ENCODE data around the gene LZTR1. TPM values are rescaled to one million over a fixed set of nuclear protein-coding genes. Genes with fewer than 3 reads are reported as not detected.
"Not testable (repeated sequence)": the region's sequence is repeated elsewhere in the genome, so short reads cannot be mapped to it uniquely, and the experiment has no call there.

LZTR1 gene
- total RNA-seq, 1 experiment from 2014 or later = 54.3 TPM

- Histone ChIP-seq H3K27me3 (replicated peaks; ENCODE audit: insufficient read depth, low read depth, low read length, poor library complexity) (no peaks in the 10 kb centered on the region), H3K4me1 (ENCODE audit: insufficient read depth, low read length, poor library complexity, severe bottlenecking) (peaks cover 11% of the 10 kb centered on the region), H3K27ac (ENCODE audit: low read depth, low read length, poor library complexity, severe bottlenecking) (no peak overlapping the region), H3K4me3 (ENCODE audit: low read depth, low read length, poor library complexity, severe bottlenecking) (no peak overlapping the region), H3K36me3 (ENCODE audit: insufficient read depth, low read length, poor library complexity, severe bottlenecking) (peaks cover 31% of the 10 kb centered on the region), H3K9me3 (ENCODE audit: low read depth, low read length, poor library complexity, severe bottlenecking) (no peaks in the 10 kb centered on the region)
- no peak for TF ChIP-seq CTCF (conservative IDR thresholded peaks at IDR 0.05; ENCODE audit: low read depth, low read length)
- ChIA-PET POLR2A (ENCODE audit: low non-redundant PET) (interaction anchor here (0.6 kb wide), 1 partner anchor 8 kb away, joined by 4 read pairs; no protein-coding TSS in a partner anchor), CTCF (interaction anchor here (0.6 kb wide), 1 partner anchor 134 kb away, joined by 3 read pairs; no protein-coding TSS in a partner anchor)
- DNase-seq (ENCODE audit: low spot score) = no peak
- intact Hi-C loops (cut with micrococcal nuclease; ENCODE audit: unreplicated experiment) = no loop called here
- BruUV-seq (replicated peaks) = no TSS peak
These were observed 44.9 kb upstream of the LZTR1 start for GRCh38 chr22:20937031-20937793.

GRCh38 chr22:20937794-20938671, 44.1 kb upstream of the LZTR1 start:
- peaks cover 31% of the 10 kb centered on the region for H3K36me3 ChIP-seq (ENCODE audit: insufficient read depth, low read length, poor library complexity, severe bottlenecking)
- TF ChIP-seq EZH2 (IDR thresholded peaks at IDR 0.05; ENCODE audit: borderline replicate concordance, low read depth, low read length, poor library complexity, severe bottlenecking) = no peak
- DNase-seq (ENCODE audit: low spot score) = no peak
- H3K27me3 ChIP-seq (replicated peaks; ENCODE audit: insufficient read depth, low read depth, low read length, poor library complexity) = no peaks in the 10 kb centered on the region
- intact Hi-C loops (cut with micrococcal nuclease; ENCODE audit: unreplicated experiment) = no loop called here
- no peak overlapping the region for H3K27ac ChIP-seq (ENCODE audit: low read depth, low read length, poor library complexity, severe bottlenecking)
- H3K9me3 ChIP-seq (ENCODE audit: low read depth, low read length, poor library complexity, severe bottlenecking) = no peaks in the 10 kb centered on the region
- H3K4me3 ChIP-seq (ENCODE audit: low read depth, low read length, poor library complexity, severe bottlenecking) = no peak overlapping the region
- ChIA-PET POLR2A (ENCODE audit: low non-redundant PET) (interaction anchor here (0.6 kb wide), 1 partner anchor 9 kb away, joined by 4 read pairs; no protein-coding TSS in a partner anchor), CTCF (no interaction called here)
- BruUV-seq (replicated peaks) = no TSS peak
- peaks cover 11% of the 10 kb centered on the region for H3K4me1 ChIP-seq (ENCODE audit: insufficient read depth, low read length, poor library complexity, severe bottlenecking)

GRCh38 chr22:20939457-20940185, 42.5 kb upstream of the LZTR1 start:
- POLR2A ChIA-PET (ENCODE audit: low non-redundant PET) = interaction anchor here (0.6 kb wide), 1 partner anchor 9 kb away, joined by 7 read pairs; no protein-coding TSS in a partner anchor
- BruUV-seq (replicated peaks); H3K27ac ChIP-seq (ENCODE audit: low read depth, low read length, poor library complexity, severe bottlenecking); DNase-seq (ENCODE audit: low spot score); H3K4me3 ChIP-seq (ENCODE audit: low read depth, low read length, poor library complexity, severe bottlenecking); H3K27me3 ChIP-seq (replicated peaks; ENCODE audit: insufficient read depth, low read depth, low read length, poor library complexity); H3K9me3 ChIP-seq (ENCODE audit: low read depth, low read length, poor library complexity, severe bottlenecking); CTCF ChIA-PET: not testable (repeated sequence)
- peaks cover 11% of the 10 kb centered on the region for H3K4me1 ChIP-seq (ENCODE audit: insufficient read depth, low read length, poor library complexity, severe bottlenecking)
- H3K36me3 ChIP-seq (ENCODE audit: insufficient read depth, low read length, poor library complexity, severe bottlenecking) = peaks cover 27% of the 10 kb centered on the region
- intact Hi-C loops (cut with micrococcal nuclease; ENCODE audit: unreplicated experiment) = loop anchor here (10.0 kb wide), 2 partner anchors 55 to 135 kb away; no protein-coding TSS in a partner anchor

Data from A673 (cell line).